ENCODE results near the gene HLA-C. TPM values are rescaled to one million over a fixed set of nuclear protein-coding genes. Genes with fewer than 3 reads are reported as not detected.

The HLA-C gene
- total RNA-seq, 1 donor from 2014 or later = 202 TPM

Other genes with a start within 250 kb of the HLA-C start
- not detected for gene C6orf15, start 159.5 kb downstream of the HLA-C start, total RNA-seq
- 0.20 TPM for gene PSORS1C1, start 157.3 kb downstream of the HLA-C start, total RNA-seq
- 0.08 TPM for gene CDSN, start 151.6 kb downstream of the HLA-C start, total RNA-seq
- 0.40 TPM for gene PSORS1C2, start 133.0 kb downstream of the HLA-C start, total RNA-seq
- 11.1 TPM for gene CCHCR1, start 114.3 kb downstream of the HLA-C start, total RNA-seq
- 14.8 TPM for gene TCF19, start 113.5 kb downstream of the HLA-C start, total RNA-seq
- gene POU5F1, start 101.4 kb downstream of the HLA-C start, total RNA-seq = 0.40 TPM
- 105 TPM for gene HLA-B, start 85.1 kb upstream of the HLA-C start, total RNA-seq
- 11.0 TPM for gene MICA, start 131.5 kb upstream of the HLA-C start, total RNA-seq
- gene MICB, start 226.1 kb upstream of the HLA-C start, total RNA-seq = 0.92 TPM